ENCODE results near the gene FAM228B. TPM values are rescaled to one million over a fixed set of nuclear protein-coding genes. Genes with fewer than 3 reads are reported as not detected.
A peak's percentile ranks its signal among the peaks of the same experiment; 100 is the strongest.
"Not testable (repeated sequence)": the region's sequence is repeated elsewhere in the genome, so short reads cannot be mapped to it uniquely, and the experiment has no call there.

Gene FAM228B
- total RNA-seq, 1 donor from 2014 or later: 31.2 TPM

- no peaks in the 10 kb centered on the region for H3K27me3 ChIP-seq
- peaks cover 30% of the 10 kb centered on the region for H3F3A ChIP-seq (ENCODE audit: low read depth)
- no peaks in the 10 kb centered on the region for H3K36me3 ChIP-seq
- peaks cover 12% of the 10 kb centered on the region for H3K4me1 ChIP-seq
- H3K9ac ChIP-seq: no peak overlapping the region
- H3K4me3 ChIP-seq: no peak overlapping the region
- no peak for DNase-seq (ENCODE audit: low spot score)
- H3K27me3 Mint-ChIP-seq (ENCODE audit: insufficient read depth, low read depth): peaks cover 4% of the 10 kb centered on the region
- H3K9me3 ChIP-seq (ENCODE audit: low read depth): no peaks in the 10 kb centered on the region
- H3K4me1 Mint-ChIP-seq: peaks cover 20% of the 10 kb centered on the region
- H4K20me1 ChIP-seq (ENCODE audit: low read depth): no peaks in the 10 kb centered on the region
- H3K79me2 ChIP-seq (ENCODE audit: low read depth): peaks cover 8% of the 10 kb centered on the region
- no peak overlapping the region for H3K27ac ChIP-seq
- H2AFZ ChIP-seq (replicated peaks): no peak overlapping the region
- TF ChIP-seq EZH2phosphoT487 (IDR thresholded peaks at IDR 0.05) (no peak), CTCF (IDR thresholded peaks at IDR 0.05) (no peak), EZH2 (IDR thresholded peaks at IDR 0.05) (no peak)
- peak overlapping the region; percentile 46 for H3K4me3 Mint-ChIP-seq
- H3K4me2 ChIP-seq: no peak overlapping the region
- H3K9me3 Mint-ChIP-seq: no peaks in the 10 kb centered on the region
- H3K27ac Mint-ChIP-seq: no peak overlapping the region
- H3K36me3 Mint-ChIP-seq: peaks cover 10% of the 10 kb centered on the region
These were observed 37.0 kb upstream of the FAM228B start for GRCh38 chr2:24086241-24086640.

GRCh38 chr2:24087032-24087431 is 36.2 kb upstream of the FAM228B start:
- Histone ChIP-seq H3K4me1 (peaks cover 12% of the 10 kb centered on the region), H3K4me3 (no peak overlapping the region), H2AFZ (replicated peaks) (no peak overlapping the region), H3K9me3 (ENCODE audit: low read depth) (no peaks in the 10 kb centered on the region), H3K79me2 (ENCODE audit: low read depth) (peaks cover 8% of the 10 kb centered on the region), H4K20me1 (ENCODE audit: low read depth) (no peaks in the 10 kb centered on the region), H3K36me3 (no peaks in the 10 kb centered on the region), H3K27me3 (no peaks in the 10 kb centered on the region), H3F3A (ENCODE audit: low read depth) (peaks cover 30% of the 10 kb centered on the region), H3K4me2 (no peak overlapping the region), H3K27ac (no peak overlapping the region), H3K9ac (no peak overlapping the region)
- no peak overlapping the region for H3K27ac Mint-ChIP-seq
- no peak overlapping the region for H3K4me3 Mint-ChIP-seq
- TF ChIP-seq CTCF (IDR thresholded peaks at IDR 0.05): no peak
- no peak for TF ChIP-seq EZH2 (IDR thresholded peaks at IDR 0.05)
- no peak for TF ChIP-seq EZH2phosphoT487 (IDR thresholded peaks at IDR 0.05)
- DNase-seq (ENCODE audit: low spot score): no peak
- H3K4me1 Mint-ChIP-seq: peaks cover 20% of the 10 kb centered on the region
- H3K27me3 Mint-ChIP-seq (ENCODE audit: insufficient read depth, low read depth): peaks cover 4% of the 10 kb centered on the region
- no peaks in the 10 kb centered on the region for H3K9me3 Mint-ChIP-seq
- H3K36me3 Mint-ChIP-seq: peaks cover 6% of the 10 kb centered on the region

GRCh38 chr2:24088821-24089359 is 34.4 kb upstream of the FAM228B start:
- no peaks in the 10 kb centered on the region for H3K36me3 ChIP-seq
- Mint-ChIP-seq H3K27ac (no peak overlapping the region), H3K4me3 (no peak overlapping the region)

GRCh38 chr2:24093270-24093669 is 30.0 kb upstream of the FAM228B start:
- H3K79me2 ChIP-seq (ENCODE audit: low read depth); H3K9me3 ChIP-seq (ENCODE audit: low read depth); H4K20me1 ChIP-seq (ENCODE audit: low read depth); H3K9me3 Mint-ChIP-seq; H3K9ac ChIP-seq; H3K4me1 Mint-ChIP-seq; DNase-seq (ENCODE audit: low spot score); H3K27ac Mint-ChIP-seq; H3K36me3 ChIP-seq; H3K27me3 ChIP-seq; H3K4me3 Mint-ChIP-seq; H3K4me1 ChIP-seq; H3K27ac ChIP-seq; H3F3A ChIP-seq (ENCODE audit: low read depth); H2AFZ ChIP-seq (replicated peaks); H3K4me3 ChIP-seq; H3K27me3 Mint-ChIP-seq (ENCODE audit: insufficient read depth, low read depth); H3K4me2 ChIP-seq: not testable (repeated sequence)
- H3K36me3 Mint-ChIP-seq: peaks cover 11% of the 10 kb centered on the region

More at GRCh38 chr2:24088821-24089359, 34.4 kb upstream of the FAM228B start:
- no peak overlapping the region for H3K4me2 ChIP-seq
- Mint-ChIP-seq H3K9me3 (no peaks in the 10 kb centered on the region), H3K27me3 (ENCODE audit: insufficient read depth, low read depth) (peaks cover 2% of the 10 kb centered on the region), H3K4me1 (peaks cover 10% of the 10 kb centered on the region), H3K36me3 (peaks cover 4% of the 10 kb centered on the region)
- peaks cover 18% of the 10 kb centered on the region for H3F3A ChIP-seq (ENCODE audit: low read depth)
- H4K20me1 ChIP-seq (ENCODE audit: low read depth): no peaks in the 10 kb centered on the region
- no peak overlapping the region for H3K27ac ChIP-seq
- H3K27me3 ChIP-seq: no peaks in the 10 kb centered on the region
- no peaks in the 10 kb centered on the region for H3K79me2 ChIP-seq (ENCODE audit: low read depth)
- H3K9ac ChIP-seq: no peak overlapping the region
- H3K9me3 ChIP-seq (ENCODE audit: low read depth): no peaks in the 10 kb centered on the region
- H2AFZ ChIP-seq (replicated peaks): no peak overlapping the region
- DNase-seq (ENCODE audit: low spot score): no peak
- peaks cover 5% of the 10 kb centered on the region for H3K4me1 ChIP-seq
- TF ChIP-seq EZH2phosphoT487 (IDR thresholded peaks at IDR 0.05) (no peak), CTCF (IDR thresholded peaks at IDR 0.05) (no peak), EZH2 (IDR thresholded peaks at IDR 0.05) (no peak)
- no peak overlapping the region for H3K4me3 ChIP-seq

- peak overlapping the region; percentile 60 for H2AFZ ChIP-seq (replicated peaks)
- not testable (repeated sequence) for H3K4me3 Mint-ChIP-seq; H3K27me3 ChIP-seq; H3K36me3 Mint-ChIP-seq; H4K20me1 ChIP-seq (ENCODE audit: low read depth); H3K27ac ChIP-seq; H3K9me3 ChIP-seq (ENCODE audit: low read depth); H3K4me1 Mint-ChIP-seq; H3K27ac Mint-ChIP-seq; H3K4me3 ChIP-seq; H3K9me3 Mint-ChIP-seq; H3K36me3 ChIP-seq; H3F3A ChIP-seq (ENCODE audit: low read depth); H3K4me1 ChIP-seq; H3K9ac ChIP-seq; H3K27me3 Mint-ChIP-seq (ENCODE audit: insufficient read depth, low read depth); H3K79me2 ChIP-seq (ENCODE audit: low read depth)
- H3K4me2 ChIP-seq: peak overlapping the region; percentile 47
- DNase-seq (ENCODE audit: low spot score): peak; percentile 13
These were observed 28.0 kb upstream of the FAM228B start for GRCh38 chr2:24095171-24095677.

- not testable (repeated sequence) for H3F3A ChIP-seq (ENCODE audit: low read depth); H3K36me3 ChIP-seq; H3K4me1 ChIP-seq; H2AFZ ChIP-seq (replicated peaks); H3K36me3 Mint-ChIP-seq; H3K27me3 Mint-ChIP-seq (ENCODE audit: insufficient read depth, low read depth); H3K27me3 ChIP-seq; H3K79me2 ChIP-seq (ENCODE audit: low read depth); H3K9me3 ChIP-seq (ENCODE audit: low read depth); H3K9ac ChIP-seq; H3K27ac ChIP-seq; H3K4me3 Mint-ChIP-seq; H3K4me1 Mint-ChIP-seq; H4K20me1 ChIP-seq (ENCODE audit: low read depth); H3K4me2 ChIP-seq; H3K4me3 ChIP-seq; DNase-seq (ENCODE audit: low spot score); H3K27ac Mint-ChIP-seq
- peaks cover 11% of the 10 kb centered on the region for H3K9me3 Mint-ChIP-seq
These were observed 22.5 kb upstream of the FAM228B start for GRCh38 chr2:24100732-24101131.

Measured in neural progenitor cell (in vitro differentiated cells).